GM20431 (cell line): ENCODE measurements around the gene USF2.

Source experiments
- in situ Hi-C: fragments of 300-500 bp; cut with MseI, MboI; formaldehyde crosslinking; loops from one replicate; pipeline ENCODE4 v1.15.0; 2020; ENCODE audit warnings: low sequenced_read_pairs; ENCODE audit not compliant: unreplicated experiment

The USF2 gene

DNA sequence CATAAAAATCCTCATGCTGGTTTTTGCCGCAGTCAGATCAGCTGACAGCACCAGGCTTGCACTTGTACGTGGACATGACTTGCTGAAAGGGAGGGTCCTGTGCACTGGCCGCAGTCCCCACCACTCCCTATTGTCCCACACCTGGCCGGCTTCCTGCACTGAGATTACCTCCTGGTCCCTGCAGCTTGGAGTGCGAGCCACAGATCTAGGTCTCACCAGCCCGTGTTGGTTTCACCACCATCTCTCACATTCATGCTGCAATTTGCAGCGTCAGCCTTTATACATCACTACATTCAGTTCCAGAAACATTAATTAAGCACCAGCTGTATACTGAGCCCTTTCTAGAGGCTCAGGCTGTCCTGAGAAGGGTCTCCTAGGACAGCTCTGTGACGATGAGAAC lies 45.3 kb downstream of the USF2 start:
- in situ Hi-C loops = no loop called here

GRCh38 chr19:35314858-35315470 lies 46.2 kb downstream of the USF2 start:
- in situ Hi-C loops = no loop called here

DNA sequence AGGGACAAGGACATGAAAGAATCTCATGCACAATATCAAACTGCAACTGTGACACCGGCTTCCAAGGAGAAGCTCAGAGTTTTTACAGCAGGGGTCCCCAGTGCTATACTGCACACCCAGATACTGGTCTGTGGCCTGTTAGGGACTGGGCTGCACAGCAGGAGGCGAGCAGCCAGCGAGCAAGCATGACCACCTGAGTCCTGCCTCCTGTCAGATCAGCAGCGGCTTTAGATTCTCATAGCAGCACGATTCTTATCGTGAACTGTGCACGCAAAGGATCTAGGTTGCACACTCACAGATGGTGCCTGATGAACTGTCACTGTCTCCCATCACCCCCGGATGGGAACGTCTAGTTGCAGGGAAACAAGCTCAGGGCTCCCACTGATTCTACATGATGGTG lies 47.1 kb downstream of the USF2 start:
- in situ Hi-C loops = no loop called here

- in situ Hi-C loops = no loop called here
These were observed 47.8 kb downstream of the USF2 start for GRCh38 chr19:35316560-35316959.

DNA sequence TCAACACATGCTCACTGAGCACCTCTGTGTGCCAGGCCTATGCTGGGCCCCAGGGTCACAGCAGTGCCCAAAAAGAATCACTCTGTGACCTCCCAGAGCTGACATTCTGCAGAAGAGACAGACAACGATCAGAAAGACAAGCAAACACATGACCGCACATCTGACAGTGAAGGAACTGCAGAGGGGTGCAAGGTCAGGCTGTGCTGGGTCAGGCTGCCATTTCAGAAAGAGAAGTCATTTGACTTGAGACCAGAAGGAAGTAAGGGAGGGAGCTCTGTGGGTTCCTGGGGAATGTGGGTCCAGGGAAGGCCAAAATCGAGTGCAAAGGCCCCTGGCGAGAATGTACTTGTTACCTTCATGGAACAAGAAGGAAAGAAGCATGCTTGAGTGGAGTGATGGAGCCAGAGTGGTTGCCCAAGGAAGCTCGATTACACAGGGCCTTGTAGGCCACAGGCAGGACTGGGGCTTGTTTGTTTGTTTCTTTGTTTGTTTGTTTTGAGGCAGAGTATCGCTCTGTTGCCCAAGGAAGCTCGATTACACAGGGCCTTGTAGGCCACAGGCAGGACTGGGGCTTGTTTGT lies 48.8 kb downstream of the USF2 start:
- in situ Hi-C loops = no loop called here

DNA sequence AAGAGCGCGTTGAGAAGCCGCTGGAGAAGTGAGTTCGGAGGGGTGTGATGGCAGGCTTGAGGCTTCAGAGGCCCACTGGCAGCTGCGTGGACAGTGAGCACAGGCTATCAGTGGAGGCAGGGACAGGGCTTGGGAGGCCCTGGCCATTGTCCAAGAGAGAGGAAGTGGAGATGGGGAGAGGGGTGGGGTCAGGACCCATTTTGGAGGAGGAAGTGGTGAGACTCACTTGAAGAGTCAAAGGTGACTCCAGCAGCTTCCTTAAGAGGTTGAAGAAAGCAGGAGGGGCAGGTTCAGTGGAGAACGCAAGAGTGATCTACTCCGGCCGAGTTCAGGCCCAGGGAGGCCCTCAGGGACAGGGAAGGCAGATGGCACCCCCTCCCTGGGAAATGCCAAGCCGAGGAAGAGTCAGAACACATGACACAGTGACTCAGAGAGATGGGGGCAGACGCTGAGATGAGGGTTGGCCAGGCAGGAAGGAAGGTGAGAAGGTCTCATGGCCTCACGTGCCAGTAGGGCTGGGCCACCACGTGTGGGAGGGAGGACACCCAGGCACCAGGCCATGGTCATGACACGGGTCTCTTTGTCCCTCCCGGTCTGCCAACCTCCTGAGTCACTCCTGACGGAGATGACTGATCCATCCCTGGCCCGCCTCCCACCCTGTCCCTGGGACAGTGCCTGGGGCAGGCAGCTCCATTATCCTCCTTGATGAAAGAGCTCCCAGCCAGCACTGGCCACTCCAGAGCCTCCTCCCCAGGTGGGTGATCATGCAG lies 50.1 kb downstream of the USF2 start:
- in situ Hi-C loops = no loop called here

- in situ Hi-C loops = no loop called here
These were observed 51.4 kb downstream of the USF2 start for GRCh38 chr19:35320065-35320713.

GRCh38 chr19:35321291-35321690 lies 52.5 kb downstream of the USF2 start:
- in situ Hi-C loops = no loop called here

DNA sequence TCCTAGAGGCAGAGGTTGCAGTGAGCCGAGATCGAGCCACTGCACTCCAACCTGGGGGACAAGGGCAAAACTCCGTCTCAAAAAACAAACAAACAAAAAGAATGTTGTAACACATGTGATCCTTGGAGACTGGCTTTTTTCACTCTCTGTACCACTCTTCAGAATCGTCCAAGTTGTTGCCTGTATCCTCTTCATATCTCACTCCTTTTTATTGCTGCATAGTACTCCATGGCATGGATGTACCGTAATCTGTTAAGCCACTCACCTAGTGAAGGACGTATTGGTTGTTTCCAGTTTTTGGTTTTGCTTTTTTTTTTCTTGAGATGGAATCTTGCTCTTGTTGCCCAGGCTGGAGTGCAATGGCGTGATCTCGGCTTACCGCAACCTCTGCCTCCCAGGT lies 53.3 kb downstream of the USF2 start:
- in situ Hi-C loops = no loop called here

- in situ Hi-C loops = no loop called here
These were observed 58.9 kb downstream of the USF2 start for GRCh38 chr19:35327642-35328041.

- in situ Hi-C loops = no loop called here
These were observed 60.1 kb downstream of the USF2 start, which contains the start of gene CD22 for GRCh38 chr19:35328851-35329285. TSS of gene CD22 (plus strand) at chr19:35329187. CDS start at chr19:35332041, 2,854 bp downstream.

DNA sequence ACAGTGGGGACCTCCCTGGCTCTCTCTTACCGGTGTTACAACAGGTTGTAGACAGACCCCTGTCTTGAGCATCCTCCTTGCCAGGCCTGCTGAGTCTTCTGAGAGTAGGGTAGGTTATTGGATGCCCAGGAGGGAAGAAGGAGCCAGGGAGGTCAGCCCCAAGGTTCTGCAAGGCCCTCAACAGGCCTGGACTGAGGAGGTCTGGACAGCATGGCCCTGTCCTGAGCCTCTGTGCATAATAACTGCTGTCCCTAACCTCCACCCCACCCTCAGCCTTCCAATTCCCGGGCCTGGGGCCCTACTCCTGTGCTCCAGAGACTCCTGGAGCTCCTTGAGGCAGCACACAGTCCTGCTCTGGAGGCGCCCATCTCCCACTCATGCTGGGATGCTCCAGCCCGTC lies 60.6 kb downstream of the USF2 start:
- in situ Hi-C loops = no loop called here
